HG03520 (cell line): ENCODE measurements around the gene BRICD5.

Experiments used
- ATAC-seq: cut with Tn5 transposase; IDR thresholded peaks from one replicate; pipeline ENCODE4 v1.9.1; 2021; ENCODE audit warnings: mild to moderate bottlenecking, moderate library complexity; ENCODE audit not compliant: unreplicated experiment

BRICD5 gene

GRCh38 chr16:2199621-2200139, 11.0 kb downstream of the BRICD5 start:
- no peak for ATAC-seq

GRCh38 chr16:2199095-2199494, 11.6 kb downstream of the BRICD5 start:
- no peak for ATAC-seq

GRCh38 chr16:2198283-2198682, 12.4 kb downstream of the BRICD5 start:
- no peak for ATAC-seq

- no peak for ATAC-seq
These were observed 12.9 kb downstream of the BRICD5 start for GRCh38 chr16:2197765-2198164.

- ATAC-seq = no peak
These were observed 13.6 kb downstream of the BRICD5 start for GRCh38 chr16:2196981-2197511.

GRCh38 chr16:2196162-2196980, 14.3 kb downstream of the BRICD5 start, which contains the start of gene CASKIN1:
CASKIN1 (minus strand) TSS chr16:2196605; CDS start chr16:2196432, 173 bp downstream.
- ATAC-seq = no peak

GRCh38 chr16:2195322-2196161, 15.1 kb downstream of the BRICD5 start:
- ATAC-seq = no peak

- ATAC-seq = no peak
These were observed 15.8 kb downstream of the BRICD5 start for GRCh38 chr16:2194852-2195321.

GRCh38 chr16:2194166-2194834, 16.4 kb downstream of the BRICD5 start:
- ATAC-seq = no peak

- no peak for ATAC-seq
These were observed 19.3 kb downstream of the BRICD5 start for GRCh38 chr16:2191446-2191706.

GRCh38 chr16:2190659-2191445, 19.8 kb downstream of the BRICD5 start:
- ATAC-seq = no peak

GRCh38 chr16:2190002-2190658, 20.5 kb downstream of the BRICD5 start:
- no peak for ATAC-seq

GRCh38 chr16:2189252-2189893, 21.3 kb downstream of the BRICD5 start:
- no peak for ATAC-seq

GRCh38 chr16:2188395-2188794, 22.3 kb downstream of the BRICD5 start:
- ATAC-seq = no peak

GRCh38 chr16:2187212-2187611, 23.5 kb downstream of the BRICD5 start:
- ATAC-seq = no peak

- no peak for ATAC-seq
These were observed 24.2 kb downstream of the BRICD5 start for GRCh38 chr16:2186505-2186904.

GRCh38 chr16:2186064-2186463, 24.6 kb downstream of the BRICD5 start:
- ATAC-seq = no peak

GRCh38 chr16:2184962-2185361, 25.7 kb downstream of the BRICD5 start:
- ATAC-seq = no peak

- ATAC-seq = no peak
These were observed 26.3 kb downstream of the BRICD5 start for GRCh38 chr16:2184346-2184745.
